Liver (tissue), 9 donors: ENCODE data around the gene NCAPD2. TPM values are rescaled to one million over a fixed set of nuclear protein-coding genes. Genes with fewer than 3 reads are reported as not detected.

Source experiments
- DNase-seq: peaks from one replicate; pipeline ENCODE4 v3.0.0-alpha.2; 2017; ENCODE audit warnings: low spot score
- H3K27ac ChIP-seq, 2 donors: one replicate each; pipeline ENCODE4 v1.7.0; 2013; ENCODE audit warnings: inconsistent platforms in 2 of 2, low read length in 2 of 2, control low read depth in 1 of 2, low read depth in 1 of 2, mild to moderate bottlenecking in 1 of 2
- H3K27me3 ChIP-seq, 4 donors: one replicate each; pipeline versions ENCODE4 v1.6.1 to v1.7.0; 2013; ENCODE audit warnings: low read length in 3 of 4, inconsistent platforms in 1 of 4, mild to moderate bottlenecking in 1 of 4, moderate library complexity in 1 of 4; ENCODE audit not compliant: control insufficient read depth in 4 of 4, insufficient read depth in 4 of 4
- H3K36me3 ChIP-seq, 4 donors: one replicate each; pipeline versions ENCODE4 v1.6.1 to v1.7.0; 2013; ENCODE audit warnings: low read length in 3 of 4, mild to moderate bottlenecking in 3 of 4, low read depth in 1 of 4, moderate library complexity in 1 of 4; ENCODE audit not compliant: control insufficient read depth in 4 of 4, insufficient read depth in 3 of 4
- H3K4me1 ChIP-seq, 4 donors: one replicate each; pipeline versions ENCODE4 v1.6.1 to v1.7.0; 2013; ENCODE audit warnings: low read length in 3 of 4, mild to moderate bottlenecking in 3 of 4, moderate library complexity in 1 of 4; ENCODE audit not compliant: control insufficient read depth in 4 of 4, insufficient read depth in 4 of 4
- H3K4me3 ChIP-seq, 3 donors: one replicate each; pipeline versions ENCODE4 v1.6.1 to v1.7.0; 2013; ENCODE audit warnings: low read length in 3 of 3, control low read depth in 1 of 3, low read depth in 1 of 3, mild to moderate bottlenecking in 1 of 3
- H3K9ac ChIP-seq, 2 donors: one replicate each; pipeline ENCODE4 v1.7.0; 2013; ENCODE audit warnings: low read length in 2 of 2, mild to moderate bottlenecking in 2 of 2, moderate library complexity in 2 of 2, control low read depth in 1 of 2, low read depth in 1 of 2
- H3K9me3 ChIP-seq, 4 donors: one replicate each; pipeline versions ENCODE4 v1.6.1 to v1.7.0; 2013; ENCODE audit warnings: low read length in 3 of 4; ENCODE audit not compliant: control insufficient read depth in 4 of 4
- ATF3 ChIP-seq: IDR thresholded peaks from 2 replicates; pipeline ENCODE4 v1.6.1; 2016; ENCODE audit warnings: antibody characterized with exemption
- EGR1 ChIP-seq, 2 donors: IDR thresholded peaks; 2 replicates each; pipeline ENCODE4 v1.6.1; 2016 to 2018; ENCODE audit warnings: antibody characterized with exemption in 2 of 2, low read depth in 2 of 2
- FOXA1 ChIP-seq: IDR thresholded peaks from 2 replicates; pipeline ENCODE4 v1.6.1; 2016; ENCODE audit warnings: antibody characterized with exemption
- FOXA2 ChIP-seq: IDR thresholded peaks from 2 replicates; pipeline ENCODE4 v1.6.1; 2016; ENCODE audit warnings: antibody characterized with exemption
- GABPA ChIP-seq, 2 donors: IDR thresholded peaks in 1 of 2; conservative IDR thresholded peaks in 1 of 2; 2 replicates each; pipeline ENCODE4 v1.6.1; 2016; ENCODE audit warnings: antibody characterized with exemption in 2 of 2, mild to moderate bottlenecking in 1 of 2, moderate library complexity in 1 of 2
- HNF4G ChIP-seq: IDR thresholded peaks from 2 replicates; pipeline ENCODE4 v1.6.1; 2016; ENCODE audit warnings: antibody characterized with exemption
- JUND ChIP-seq, 2 donors: IDR thresholded peaks; 2 replicates each; pipeline ENCODE4 v1.6.1; 2016; ENCODE audit warnings: antibody characterized with exemption in 2 of 2
- NR2F2 ChIP-seq: IDR thresholded peaks from 2 replicates; pipeline ENCODE4 v1.6.1; 2016; ENCODE audit warnings: antibody characterized with exemption
- RAD21 ChIP-seq, 2 donors: IDR thresholded peaks; 2 replicates each; pipeline ENCODE4 v1.6.1; 2016; ENCODE audit warnings: antibody characterized with exemption in 2 of 2, mild to moderate bottlenecking in 2 of 2
- RXRA ChIP-seq, 2 donors: IDR thresholded peaks; 2 replicates each; pipeline ENCODE4 v1.6.1; 2017 to 2018; ENCODE audit warnings: antibody characterized with exemption in 2 of 2, mild to moderate bottlenecking in 1 of 2
- SP1 ChIP-seq: IDR thresholded peaks from 2 replicates; pipeline ENCODE4 v1.6.1; 2018; ENCODE audit warnings: antibody characterized with exemption, mild to moderate bottlenecking
- TAF1 ChIP-seq: conservative IDR thresholded peaks from 2 replicates; pipeline ENCODE4 v1.6.1; 2016; ENCODE audit warnings: antibody characterized with exemption, mild to moderate bottlenecking
- ZBTB33 ChIP-seq: IDR thresholded peaks from 2 replicates; pipeline ENCODE4 v1.6.1; 2016; ENCODE audit warnings: antibody characterized with exemption
- WGBS: extraction: QIAGEN DNeasy Blood & Tissue Kit; methylation state at CpG from one replicate; pipeline ENCODE4 v1.1.7; 2013; 5-methylcytosine and 5-hydroxymethylcytosine counted together
- polyA plus RNA-seq, 2 donors: library from polyadenylated mRNA; stranded (reverse) in 1 of 2; unstranded in 1 of 2; fragments of 200-250 nt in 1 of 2; fragments of >200 nt in 1 of 2; fragmentation: Nextera tagmentation in 1 of 2; extraction: Ambion mirVana in 1 of 2; gene quantifications; one replicate each; pipeline versions ENCODE4 v1.2.1 to v1.2.3, GENCODE V29; 2013 to 2015
- total RNA-seq, 2 donors: library from RNA; depleted of rRNA; stranded (reverse); fragments of >200 nt; gene quantifications; one replicate each; pipeline ENCODE4 v1.2.3, GENCODE V29; 2014
- TF ChIP-seq, protein P1 (sequence below): fragments of 150-350 bp; IDR thresholded peaks from 2 replicates; pipeline ENCODE4 v1.5.1; 2017; ENCODE audit warnings: improper control_type of control experiment, low read depth, low read length; ENCODE audit not compliant: missing input control
- TF ChIP-seq, protein P2 (sequence below): IDR thresholded peaks from 2 replicates; pipeline ENCODE4 v1.6.1; 2016; ENCODE audit warnings: antibody characterized with exemption, mild to moderate bottlenecking
- TF ChIP-seq, protein P3 (sequence below): IDR thresholded peaks from 2 replicates; pipeline ENCODE4 v1.6.1; 2016; ENCODE audit warnings: antibody characterized with exemption
- donor health status: healthy.
- donor health status: healthy.
- donor health status: healthy.
- donor health status: healthy.
- donor health status: healthy.

Gene NCAPD2
- total and polyA plus RNA-seq, 4 donors = 2.0 to 55.1 (median 7.4) TPM

- Histone ChIP-seq H3K9ac (no peak overlapping the region), H3K4me1 (peaks cover 0 to 47% (median 31%) of the 10 kb centered on the region in 4 donors), H3K9me3 (no peaks in the 10 kb centered on the region), H3K4me3 (no peak overlapping the region), H3K27me3 (no peaks in the 10 kb centered on the region), H3K36me3 (peaks cover 3 to 19% (median 12%) of the 10 kb centered on the region in 4 donors), H3K27ac (peak overlapping the region; percentile 58 to 63)
- WGBS = 77% methylated on average over 11 of the region's 11 CpGs
- peak in 1 of 2 donors; percentile 30 for TF ChIP-seq RXRA (IDR thresholded peaks at IDR 0.05)
- no peak for TF ChIP-seq SP1
- DNase-seq = no peak
Measured at GRCh38 chr12:6551496-6552139, 57.7 kb downstream of the NCAPD2 start.

GRCh38 chr12:6552140-6552551 lies 58.2 kb downstream of the NCAPD2 start:
- H3K9me3 ChIP-seq = no peaks in the 10 kb centered on the region
- 61% methylated on average over 4 of the region's 4 CpGs for WGBS
- no peaks in the 10 kb centered on the region for H3K27me3 ChIP-seq
- no peak overlapping the region for H3K4me3 ChIP-seq
- TF ChIP-seq ATF3 (no peak), RAD21 (IDR thresholded peaks at IDR 0.05) (no peak), FOXA1 (no peak), TAF1 (no peak), HNF4G (no peak), ZBTB33 (no peak), JUND (IDR thresholded peaks at IDR 0.05) (no peak), EGR1 (IDR thresholded peaks at IDR 0.05; ENCODE audit: low read depth in 2 of 2) (no peak), GABPA (IDR thresholded peaks at IDR 0.05 in 1 of 2, conservative IDR thresholded peaks at IDR 0.05 in 1 of 2) (no peak), FOXA2 (no peak), NR2F2 (no peak), RXRA (IDR thresholded peaks at IDR 0.05) (no peak), SP1 (no peak)
- TF ChIP-seq, protein P1, sequence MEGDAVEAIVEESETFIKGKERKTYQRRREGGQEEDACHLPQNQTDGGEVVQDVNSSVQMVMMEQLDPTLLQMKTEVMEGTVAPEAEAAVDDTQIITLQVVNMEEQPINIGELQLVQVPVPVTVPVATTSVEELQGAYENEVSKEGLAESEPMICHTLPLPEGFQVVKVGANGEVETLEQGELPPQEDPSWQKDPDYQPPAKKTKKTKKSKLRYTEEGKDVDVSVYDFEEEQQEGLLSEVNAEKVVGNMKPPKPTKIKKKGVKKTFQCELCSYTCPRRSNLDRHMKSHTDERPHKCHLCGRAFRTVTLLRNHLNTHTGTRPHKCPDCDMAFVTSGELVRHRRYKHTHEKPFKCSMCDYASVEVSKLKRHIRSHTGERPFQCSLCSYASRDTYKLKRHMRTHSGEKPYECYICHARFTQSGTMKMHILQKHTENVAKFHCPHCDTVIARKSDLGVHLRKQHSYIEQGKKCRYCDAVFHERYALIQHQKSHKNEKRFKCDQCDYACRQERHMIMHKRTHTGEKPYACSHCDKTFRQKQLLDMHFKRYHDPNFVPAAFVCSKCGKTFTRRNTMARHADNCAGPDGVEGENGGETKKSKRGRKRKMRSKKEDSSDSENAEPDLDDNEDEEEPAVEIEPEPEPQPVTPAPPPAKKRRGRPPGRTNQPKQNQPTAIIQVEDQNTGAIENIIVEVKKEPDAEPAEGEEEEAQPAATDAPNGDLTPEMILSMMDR = no peak
- TF ChIP-seq, protein P2, sequence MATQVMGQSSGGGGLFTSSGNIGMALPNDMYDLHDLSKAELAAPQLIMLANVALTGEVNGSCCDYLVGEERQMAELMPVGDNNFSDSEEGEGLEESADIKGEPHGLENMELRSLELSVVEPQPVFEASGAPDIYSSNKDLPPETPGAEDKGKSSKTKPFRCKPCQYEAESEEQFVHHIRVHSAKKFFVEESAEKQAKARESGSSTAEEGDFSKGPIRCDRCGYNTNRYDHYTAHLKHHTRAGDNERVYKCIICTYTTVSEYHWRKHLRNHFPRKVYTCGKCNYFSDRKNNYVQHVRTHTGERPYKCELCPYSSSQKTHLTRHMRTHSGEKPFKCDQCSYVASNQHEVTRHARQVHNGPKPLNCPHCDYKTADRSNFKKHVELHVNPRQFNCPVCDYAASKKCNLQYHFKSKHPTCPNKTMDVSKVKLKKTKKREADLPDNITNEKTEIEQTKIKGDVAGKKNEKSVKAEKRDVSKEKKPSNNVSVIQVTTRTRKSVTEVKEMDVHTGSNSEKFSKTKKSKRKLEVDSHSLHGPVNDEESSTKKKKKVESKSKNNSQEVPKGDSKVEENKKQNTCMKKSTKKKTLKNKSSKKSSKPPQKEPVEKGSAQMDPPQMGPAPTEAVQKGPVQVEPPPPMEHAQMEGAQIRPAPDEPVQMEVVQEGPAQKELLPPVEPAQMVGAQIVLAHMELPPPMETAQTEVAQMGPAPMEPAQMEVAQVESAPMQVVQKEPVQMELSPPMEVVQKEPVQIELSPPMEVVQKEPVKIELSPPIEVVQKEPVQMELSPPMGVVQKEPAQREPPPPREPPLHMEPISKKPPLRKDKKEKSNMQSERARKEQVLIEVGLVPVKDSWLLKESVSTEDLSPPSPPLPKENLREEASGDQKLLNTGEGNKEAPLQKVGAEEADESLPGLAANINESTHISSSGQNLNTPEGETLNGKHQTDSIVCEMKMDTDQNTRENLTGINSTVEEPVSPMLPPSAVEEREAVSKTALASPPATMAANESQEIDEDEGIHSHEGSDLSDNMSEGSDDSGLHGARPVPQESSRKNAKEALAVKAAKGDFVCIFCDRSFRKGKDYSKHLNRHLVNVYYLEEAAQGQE = no peak
- TF ChIP-seq, protein P3, sequence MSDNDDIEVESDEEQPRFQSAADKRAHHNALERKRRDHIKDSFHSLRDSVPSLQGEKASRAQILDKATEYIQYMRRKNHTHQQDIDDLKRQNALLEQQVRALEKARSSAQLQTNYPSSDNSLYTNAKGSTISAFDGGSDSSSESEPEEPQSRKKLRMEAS = no peak
- peaks cover 5 to 24% (median 10%) of the 10 kb centered on the region in 4 donors for H3K36me3 ChIP-seq
- no peak for DNase-seq
- H3K27ac ChIP-seq = peak overlapping the region; percentile 58 to 63
- no peak overlapping the region for H3K9ac ChIP-seq
- H3K4me1 ChIP-seq = peaks cover 0 to 47% (median 31%) of the 10 kb centered on the region in 4 donors
